Upper lobe of left lung (tissue), 4 donors: Measurements from ENCODE around the gene TASP1.

ENCODE experiments used
- EP300 ChIP-seq, 4 donors: sonication (generic); formaldehyde crosslinking; IDR thresholded peaks; one replicate each; pipeline ENCODE4 v1.5.1; 2017; ENCODE audit warnings: antibody characterized with exemption in 4 of 4, control low read depth in 2 of 4
- POLR2A ChIP-seq, 4 donors: fragments of 450-650 bp; IDR thresholded peaks; one replicate each; pipeline ENCODE4 v1.5.1; 2016 to 2017; ENCODE audit warnings: antibody characterized with exemption in 4 of 4, mild to moderate bottlenecking in 2 of 4
- POLR2AphosphoS5 ChIP-seq, 2 donors: sonication (generic); formaldehyde crosslinking; IDR thresholded peaks; one replicate each; pipeline ENCODE4 v1.5.1; 2017; ENCODE audit warnings: antibody characterized with exemption in 2 of 2
- TF ChIP-seq, protein P1 (sequence below), 6 experiments: fragments of 450-650 bp in 4 of 6; fragments of 200-600 bp in 2 of 6; sonication (generic) in 2 of 6; IDR thresholded peaks; one replicate each; pipeline ENCODE4 v1.5.1; 2016 to 2019; ENCODE audit warnings: antibody characterized with exemption in 6 of 6

DNA sequence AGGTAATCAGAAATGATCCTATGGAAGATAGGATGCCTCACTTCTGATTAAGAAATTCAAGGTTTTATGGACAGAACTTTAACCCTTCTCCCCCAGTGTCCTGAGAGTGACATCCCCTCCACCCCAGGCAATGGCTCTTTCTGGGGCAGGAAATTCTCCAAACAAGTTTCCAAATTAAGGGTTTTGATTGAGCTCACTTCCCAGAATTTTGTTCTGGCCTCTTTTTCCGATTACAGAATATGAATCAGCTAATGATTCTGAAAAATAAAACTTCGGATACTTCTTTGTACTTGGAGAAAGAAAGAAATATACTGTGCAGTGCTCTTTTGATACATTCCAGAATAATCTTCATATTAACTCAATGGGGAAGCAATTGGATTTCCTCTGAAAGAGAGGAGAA is 32.8 kb upstream of the TASP1 start:
- TF ChIP-seq POLR2A (IDR thresholded peaks at IDR 0.05) = no peak
- TF ChIP-seq, protein P1, sequence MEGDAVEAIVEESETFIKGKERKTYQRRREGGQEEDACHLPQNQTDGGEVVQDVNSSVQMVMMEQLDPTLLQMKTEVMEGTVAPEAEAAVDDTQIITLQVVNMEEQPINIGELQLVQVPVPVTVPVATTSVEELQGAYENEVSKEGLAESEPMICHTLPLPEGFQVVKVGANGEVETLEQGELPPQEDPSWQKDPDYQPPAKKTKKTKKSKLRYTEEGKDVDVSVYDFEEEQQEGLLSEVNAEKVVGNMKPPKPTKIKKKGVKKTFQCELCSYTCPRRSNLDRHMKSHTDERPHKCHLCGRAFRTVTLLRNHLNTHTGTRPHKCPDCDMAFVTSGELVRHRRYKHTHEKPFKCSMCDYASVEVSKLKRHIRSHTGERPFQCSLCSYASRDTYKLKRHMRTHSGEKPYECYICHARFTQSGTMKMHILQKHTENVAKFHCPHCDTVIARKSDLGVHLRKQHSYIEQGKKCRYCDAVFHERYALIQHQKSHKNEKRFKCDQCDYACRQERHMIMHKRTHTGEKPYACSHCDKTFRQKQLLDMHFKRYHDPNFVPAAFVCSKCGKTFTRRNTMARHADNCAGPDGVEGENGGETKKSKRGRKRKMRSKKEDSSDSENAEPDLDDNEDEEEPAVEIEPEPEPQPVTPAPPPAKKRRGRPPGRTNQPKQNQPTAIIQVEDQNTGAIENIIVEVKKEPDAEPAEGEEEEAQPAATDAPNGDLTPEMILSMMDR (IDR thresholded peaks at IDR 0.05) = no peak
- TF ChIP-seq POLR2AphosphoS5 (IDR thresholded peaks at IDR 0.05) = no peak
- TF ChIP-seq EP300 (IDR thresholded peaks at IDR 0.05) = no peak
